ENCODE data around the gene MAIP1. TPM values are rescaled to one million over a fixed set of nuclear protein-coding genes. Genes with fewer than 3 reads are reported as not detected.

The MAIP1 gene
- total RNA-seq, 2 donors from 2014 or later = 12.3 to 14.1 TPM

DNA sequence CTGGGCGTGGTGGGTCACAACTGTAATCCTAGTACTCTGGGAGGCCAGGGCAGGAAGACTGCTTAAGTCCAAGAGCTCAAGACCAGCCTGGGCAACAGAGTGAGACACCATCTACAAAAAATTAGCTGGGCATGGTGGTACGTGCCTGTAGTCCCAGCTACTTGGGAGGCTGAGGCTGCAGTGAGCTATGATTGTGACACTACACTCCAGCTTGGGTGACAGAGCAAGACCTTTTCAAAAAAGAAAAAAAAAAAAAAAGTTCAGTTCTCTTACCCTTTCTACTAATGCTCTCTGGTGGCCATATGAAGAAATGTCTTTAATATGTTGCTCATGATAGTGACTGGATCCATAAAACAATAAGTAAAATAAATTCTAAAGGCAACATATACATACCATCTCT is 15.0 kb upstream of the MAIP1 start:
- intact Hi-C loops (cut with DNase I) = no loop called here
- no peak for DNase-seq (ENCODE audit: low spot score)

DNA sequence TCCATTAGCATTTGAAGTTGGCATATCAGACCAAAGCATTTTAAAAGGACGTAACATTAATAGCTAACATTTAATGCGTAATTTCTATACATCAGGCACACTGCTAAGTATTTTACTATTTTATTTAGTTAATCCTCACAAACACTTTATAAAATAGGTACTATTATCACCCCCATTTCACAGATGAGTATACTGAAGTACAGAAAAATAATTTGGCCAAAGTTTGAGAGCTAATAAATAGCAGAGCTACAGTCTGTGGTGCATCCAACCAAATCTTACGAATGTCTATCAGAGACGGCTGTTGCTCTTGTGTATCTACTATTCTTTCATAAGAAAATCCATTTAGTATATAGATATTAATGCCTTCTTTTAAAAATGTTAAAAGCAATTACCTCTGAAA is 12.0 kb upstream of the MAIP1 start:
- intact Hi-C loops (cut with DNase I) = no loop called here
- DNase-seq (ENCODE audit: low spot score) = no peak

GRCh38 chr2:199946196-199946595 is 9.2 kb upstream of the MAIP1 start:
- intact Hi-C loops (cut with DNase I) = no loop called here

DNA sequence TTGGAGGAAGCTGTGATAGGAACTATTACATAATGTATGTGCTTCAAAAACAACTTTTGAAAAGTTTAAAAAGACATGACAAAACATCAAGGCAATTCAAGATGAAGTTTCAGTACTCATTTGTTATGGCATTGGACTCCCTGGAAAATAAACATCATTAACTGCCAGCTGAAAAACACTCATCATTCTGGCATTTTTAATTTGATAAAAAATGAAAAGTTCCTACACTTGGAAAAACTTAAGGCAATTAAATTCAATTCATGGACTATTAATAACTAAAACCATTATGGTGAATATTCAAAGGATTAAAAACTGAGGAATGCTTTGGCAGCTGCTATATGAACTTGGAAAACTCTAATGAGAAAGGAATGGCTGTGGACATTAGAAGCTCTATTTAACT is 8.5 kb upstream of the MAIP1 start:
- DNase-seq (ENCODE audit: low spot score) = no peak
- intact Hi-C loops (cut with DNase I) = no loop called here

More at GRCh38 chr2:199946196-199946595, 9.2 kb upstream of the MAIP1 start:
- no peak for DNase-seq (ENCODE audit: low spot score)

GRCh38 chr2:199950396-199950795 is 5.0 kb upstream of the MAIP1 start:
- DNase-seq (ENCODE audit: low spot score) = no peak

GRCh38 chr2:199951023-199951422 is 4.4 kb upstream of the MAIP1 start:
- DNase-seq (ENCODE audit: low spot score) = no peak
- intact Hi-C loops (cut with DNase I) = no loop called here

More at GRCh38 chr2:199950396-199950795, 5.0 kb upstream of the MAIP1 start:
- intact Hi-C loops (cut with DNase I) = no loop called here

- intact Hi-C loops (cut with DNase I) = no loop called here
- DNase-seq (ENCODE audit: low spot score) = no peak
Observed at GRCh38 chr2:199955007-199955338, 409 bp upstream of the MAIP1 start.

DNA sequence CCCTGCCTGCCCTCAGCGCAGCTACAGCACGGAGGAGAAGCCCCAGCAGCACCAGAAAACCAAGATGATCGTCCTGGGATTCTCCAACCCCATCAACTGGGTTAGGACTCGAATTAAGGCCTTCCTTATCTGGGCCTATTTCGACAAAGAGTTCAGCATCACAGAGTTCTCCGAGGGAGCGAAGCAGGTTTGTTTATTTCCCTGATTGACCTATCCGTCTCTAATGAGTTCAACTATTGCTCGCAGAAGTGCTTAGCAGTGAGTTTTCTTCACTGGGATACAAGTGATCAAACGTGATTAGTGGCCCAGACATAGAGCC is 639 bp downstream of the MAIP1 start:
- DNase-seq (ENCODE audit: low spot score) = no peak
- intact Hi-C loops (cut with DNase I) = no loop called here

- no peak for DNase-seq (ENCODE audit: low spot score)
- intact Hi-C loops (cut with DNase I) = no loop called here
Observed at GRCh38 chr2:199958014-199958413, 2.6 kb downstream of the MAIP1 start.

DNA sequence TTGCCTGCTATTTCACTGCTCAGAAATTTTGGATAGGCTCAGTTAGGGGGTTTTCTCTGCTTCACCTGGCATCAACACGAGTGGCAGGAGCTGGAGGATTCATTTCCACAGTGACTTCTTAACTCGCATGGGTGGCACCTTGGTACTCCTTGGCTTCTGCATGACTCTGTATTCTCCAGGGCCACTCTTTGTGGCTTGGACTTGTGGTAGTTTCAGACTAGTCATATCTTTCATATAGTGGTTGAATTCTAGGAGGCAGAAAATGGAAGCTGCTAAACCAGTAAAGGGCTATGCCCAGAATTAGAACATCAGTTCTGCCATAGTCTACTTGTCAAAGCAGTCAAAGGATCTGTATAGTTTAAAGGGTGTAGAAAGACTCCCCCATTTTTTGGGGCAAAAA is 6.8 kb downstream of the MAIP1 start:
- intact Hi-C loops (cut with DNase I) = no loop called here
- DNase-seq (ENCODE audit: low spot score) = no peak

- intact Hi-C loops (cut with DNase I) = no loop called here
- no peak for DNase-seq (ENCODE audit: low spot score)
Observed at GRCh38 chr2:199966405-199966804, 11.0 kb downstream of the MAIP1 start.

DNA sequence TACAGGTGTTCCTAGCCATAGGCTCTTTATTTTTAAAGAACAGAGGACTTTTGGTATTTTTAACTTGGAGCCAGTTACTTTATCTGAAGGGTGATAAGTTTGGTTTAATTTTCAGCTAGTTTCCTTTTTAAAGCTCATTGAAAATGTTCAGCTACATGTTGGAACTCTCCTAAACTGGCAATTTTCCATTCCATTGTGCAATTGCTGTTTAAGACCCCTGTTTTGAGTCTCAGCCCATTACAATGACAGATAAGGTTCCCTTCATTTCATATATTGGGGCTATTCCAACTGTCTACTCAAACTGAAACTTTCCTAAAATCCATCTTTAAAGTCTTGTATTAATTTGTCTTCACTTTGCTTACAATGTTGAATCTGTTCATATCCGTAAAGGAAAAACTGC is 11.6 kb downstream of the MAIP1 start:
- intact Hi-C loops (cut with DNase I) = no loop called here

DNA sequence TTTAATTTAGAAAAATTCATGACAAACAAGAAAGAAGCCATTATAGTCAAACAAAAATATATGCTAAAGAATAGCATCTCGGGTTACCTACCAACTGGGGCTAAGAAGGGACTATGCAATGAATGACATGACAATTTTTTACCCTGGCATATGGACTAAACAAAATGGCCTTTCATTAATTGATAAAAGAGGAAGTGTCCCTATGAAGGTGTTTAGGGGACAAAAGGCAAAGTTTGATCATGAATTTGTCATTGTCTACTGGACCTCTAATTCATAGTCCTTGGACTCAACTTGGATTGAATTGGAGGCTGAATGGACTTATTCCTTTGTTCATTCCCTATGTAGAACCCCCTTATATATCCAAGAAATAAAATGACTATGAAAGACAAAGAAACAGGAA is 12.7 kb downstream of the MAIP1 start:
- DNase-seq (ENCODE audit: low spot score) = no peak
- intact Hi-C loops (cut with DNase I) = no loop called here

More for the DNA sequence above, 11.6 kb downstream of the MAIP1 start:
- DNase-seq (ENCODE audit: low spot score) = no peak

- intact Hi-C loops (cut with DNase I) = no loop called here
Observed at GRCh38 chr2:199972088-199972626, 16.8 kb downstream of the MAIP1 start.

GRCh38 chr2:199973703-199974102 is 18.3 kb downstream of the MAIP1 start:
- intact Hi-C loops (cut with DNase I) = no loop called here
- DNase-seq (ENCODE audit: low spot score) = no peak

More at GRCh38 chr2:199972088-199972626, 16.8 kb downstream of the MAIP1 start:
- no peak for DNase-seq (ENCODE audit: low spot score)

GRCh38 chr2:199975273-199975895 is 20.0 kb downstream of the MAIP1 start:
- no peak for DNase-seq (ENCODE audit: low spot score)
- intact Hi-C loops (cut with DNase I) = loop anchor here (5.0 kb wide), 3 partner anchors 422 to 507 kb away; no protein-coding TSS in a partner anchor

- no peak for DNase-seq (ENCODE audit: low spot score)
- intact Hi-C loops (cut with DNase I) = loop anchor here (5.0 kb wide), 3 partner anchors 419 to 504 kb away; no protein-coding TSS in a partner anchor
Observed at GRCh38 chr2:199977984-199978415, 22.6 kb downstream of the MAIP1 start.

- intact Hi-C loops (cut with DNase I) = loop anchor here (5.0 kb wide), 3 partner anchors 418 to 503 kb away; no protein-coding TSS in a partner anchor
Observed at GRCh38 chr2:199979398-199979797, 24.0 kb downstream of the MAIP1 start.

GRCh38 chr2:199979832-199980628 is 24.6 kb downstream of the MAIP1 start:
- intact Hi-C loops (cut with DNase I) = loop anchor here (5.0 kb wide), 3 partner anchors 417 to 502 kb away; no protein-coding TSS in a partner anchor
- peak; percentile 95 for DNase-seq (ENCODE audit: low spot score)

More at GRCh38 chr2:199979398-199979797, 24.0 kb downstream of the MAIP1 start:
- DNase-seq (ENCODE audit: low spot score) = no peak

- intact Hi-C loops (cut with DNase I) = no loop called here
- DNase-seq (ENCODE audit: low spot score) = no peak
Observed at GRCh38 chr2:199982126-199982843, 26.9 kb downstream of the MAIP1 start.

Data from posterior vena cava (tissue), 2 donors.